ENCODE results near the gene HLA-DOB.
"Not testable (repeated sequence)": the region's sequence is repeated elsewhere in the genome, so short reads cannot be mapped to it uniquely, and the experiment has no call there.

DNA sequence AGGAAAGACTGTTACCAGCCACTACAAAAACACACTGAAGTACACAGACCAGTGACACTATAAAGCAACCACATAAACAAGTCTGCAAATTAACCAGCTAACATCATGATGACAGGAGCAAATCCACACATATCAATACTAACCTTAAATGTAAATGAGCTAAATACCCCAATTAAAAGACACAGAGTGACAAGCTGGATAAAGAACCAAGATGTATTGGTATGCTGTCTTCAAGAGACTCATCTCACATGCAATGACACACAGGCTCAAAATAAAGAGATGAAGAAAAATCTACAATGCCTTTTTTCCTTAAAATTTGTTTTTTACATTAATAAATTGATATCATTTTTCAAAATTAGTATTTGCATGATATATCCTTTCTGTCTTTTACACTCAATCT, 33.9 kb downstream of the HLA-DOB start:
- not testable (repeated sequence) for TF ChIP-seq CTCF (IDR thresholded peaks at IDR 0.05; ENCODE audit: low read length); EZH2 (IDR thresholded peaks at IDR 0.05; ENCODE audit: borderline replicate concordance, low read length)
